ENCODE results near the gene COL20A1.

The COL20A1 gene

GRCh38 chr20:63311833-63312243 is 18.9 kb downstream of the COL20A1 start:
- no peak overlapping the region for H3K4me3 ChIP-seq (ENCODE audit: low read depth, low read length)
- DNase-seq (ENCODE audit: low read depth) = no peak
- TF ChIP-seq MAX (IDR thresholded peaks at IDR 0.05; ENCODE audit: low read depth, low read length) (no peak), POLR2A (IDR thresholded peaks at IDR 0.05; ENCODE audit: extremely low read depth, insufficient read length) (no peak), MYC (IDR thresholded peaks at IDR 0.05; ENCODE audit: low read depth, low read length) (no peak), CTCF (IDR thresholded peaks at IDR 0.05; ENCODE audit: low read depth, low read length) (no peak)

- no peak overlapping the region for H3K4me3 ChIP-seq (ENCODE audit: low read depth, low read length)
- no peak for DNase-seq (ENCODE audit: low read depth)
- TF ChIP-seq CTCF (IDR thresholded peaks at IDR 0.05; ENCODE audit: low read depth, low read length) (no peak), POLR2A (IDR thresholded peaks at IDR 0.05; ENCODE audit: extremely low read depth, insufficient read length) (no peak), MAX (IDR thresholded peaks at IDR 0.05; ENCODE audit: low read depth, low read length) (no peak), MYC (IDR thresholded peaks at IDR 0.05; ENCODE audit: low read depth, low read length) (no peak)
These were observed 19.3 kb downstream of the COL20A1 start for GRCh38 chr20:63312273-63312672.

GRCh38 chr20:63312690-63313348 is 19.8 kb downstream of the COL20A1 start:
- TF ChIP-seq POLR2A (IDR thresholded peaks at IDR 0.05; ENCODE audit: extremely low read depth, insufficient read length) = no peak
- TF ChIP-seq CTCF (IDR thresholded peaks at IDR 0.05; ENCODE audit: low read depth, low read length) = no peak
- TF ChIP-seq MYC (IDR thresholded peaks at IDR 0.05; ENCODE audit: low read depth, low read length) = no peak
- no peak for TF ChIP-seq MAX (IDR thresholded peaks at IDR 0.05; ENCODE audit: low read depth, low read length)
- no peak for DNase-seq (ENCODE audit: low read depth)
- H3K4me3 ChIP-seq (ENCODE audit: low read depth, low read length) = no peak overlapping the region

- no peak for TF ChIP-seq MAX (IDR thresholded peaks at IDR 0.05; ENCODE audit: low read depth, low read length)
- TF ChIP-seq POLR2A (IDR thresholded peaks at IDR 0.05; ENCODE audit: extremely low read depth, insufficient read length) = no peak
- TF ChIP-seq MYC (IDR thresholded peaks at IDR 0.05; ENCODE audit: low read depth, low read length) = no peak
- TF ChIP-seq CTCF (IDR thresholded peaks at IDR 0.05; ENCODE audit: low read depth, low read length) = no peak
- no peak for DNase-seq (ENCODE audit: low read depth)
- H3K4me3 ChIP-seq (ENCODE audit: low read depth, low read length) = no peak overlapping the region
These were observed 20.5 kb downstream of the COL20A1 start for GRCh38 chr20:63313349-63314014.

GRCh38 chr20:63314015-63314471 is 21.1 kb downstream of the COL20A1 start:
- no peak overlapping the region for H3K4me3 ChIP-seq (ENCODE audit: low read depth, low read length)
- TF ChIP-seq POLR2A (IDR thresholded peaks at IDR 0.05; ENCODE audit: extremely low read depth, insufficient read length) (no peak), MYC (IDR thresholded peaks at IDR 0.05; ENCODE audit: low read depth, low read length) (no peak), CTCF (IDR thresholded peaks at IDR 0.05; ENCODE audit: low read depth, low read length) (no peak), MAX (IDR thresholded peaks at IDR 0.05; ENCODE audit: low read depth, low read length) (no peak)
- DNase-seq (ENCODE audit: low read depth) = no peak

Measured in NB4 (cell line).